Trophoblast cell (in vitro differentiated cells and primary cell): ENCODE results near the gene TREML1.
"Not testable (repeated sequence)": the region's sequence is repeated elsewhere in the genome, so short reads cannot be mapped to it uniquely, and the experiment has no call there.

Experiments
- DNase-seq, 2 donors: peaks; one replicate each; pipeline ENCODE4 v3.0.0-alpha.2; 2016
- H2AFZ ChIP-seq: 2 replicates; pipeline ENCODE4 v1.6.1; 2013; ENCODE audit warnings: low read length, moderate library complexity, mild to moderate bottlenecking; ENCODE audit not compliant: insufficient read depth, poor library complexity
- H2AK5ac ChIP-seq: 2 replicates; pipeline ENCODE4 v1.6.1; 2013; ENCODE audit warnings: mild to moderate bottlenecking, low read length
- H2BK120ac ChIP-seq: 2 replicates; pipeline ENCODE4 v1.6.1; 2013; ENCODE audit warnings: low read length, mild to moderate bottlenecking, moderate library complexity; ENCODE audit not compliant: insufficient read depth, poor library complexity
- H2BK12ac ChIP-seq: 2 replicates; pipeline ENCODE4 v1.6.1; 2013; ENCODE audit warnings: mild to moderate bottlenecking, low read length, moderate library complexity
- H2BK5ac ChIP-seq: 2 replicates; pipeline ENCODE4 v1.6.1; 2013; ENCODE audit warnings: low read length, low read depth, moderate library complexity, mild to moderate bottlenecking; ENCODE audit not compliant: poor library complexity
- H3K14ac ChIP-seq: 2 replicates; pipeline ENCODE4 v1.6.1; 2013; ENCODE audit warnings: mild to moderate bottlenecking, low read length
- H3K18ac ChIP-seq: 2 replicates; pipeline ENCODE4 v1.6.1; 2013; ENCODE audit warnings: mild to moderate bottlenecking, low read length
- H3K23ac ChIP-seq: 2 replicates; pipeline ENCODE4 v1.6.1; 2013; ENCODE audit warnings: low read length
- H3K27ac ChIP-seq: 2 replicates; pipeline ENCODE4 v1.5.1; 2013; ENCODE audit warnings: low read depth, mild to moderate bottlenecking, inconsistent platforms, low read length, moderate library complexity
- H3K27me3 ChIP-seq: 2 replicates; pipeline ENCODE4 v1.6.1; 2013; ENCODE audit warnings: inconsistent platforms, mild to moderate bottlenecking, low read length, moderate library complexity; ENCODE audit not compliant: insufficient read depth
- H3K36me3 ChIP-seq, 2 experiments: 1 replicate in 1 of 2; 2 replicates in 1 of 2; pipeline ENCODE4 v1.6.1; 2013; ENCODE audit warnings: low read length in 2 of 2, mild to moderate bottlenecking in 2 of 2, moderate library complexity in 1 of 2; ENCODE audit not compliant: insufficient read depth in 2 of 2, control insufficient read depth in 1 of 2
- H3K4ac ChIP-seq: 2 replicates; pipeline ENCODE4 v1.6.1; 2013; ENCODE audit warnings: low read depth, mild to moderate bottlenecking, low read length, moderate library complexity
- H3K4me1 ChIP-seq, 2 experiments: 1 replicate in 1 of 2; 2 replicates in 1 of 2; pipeline ENCODE4 v1.6.1; 2013; ENCODE audit warnings: low read length in 2 of 2, mild to moderate bottlenecking in 2 of 2, moderate library complexity in 1 of 2; ENCODE audit not compliant: insufficient read depth in 2 of 2, control insufficient read depth in 1 of 2
- H3K4me2 ChIP-seq: 2 replicates; pipeline ENCODE4 v1.6.1; 2013; ENCODE audit warnings: inconsistent platforms, mild to moderate bottlenecking, low read length, moderate library complexity
- H3K4me3 ChIP-seq: 2 replicates; pipeline ENCODE4 v1.5.1; 2013; ENCODE audit warnings: mild to moderate bottlenecking, low read depth, low read length, inconsistent platforms
- H3K79me1 ChIP-seq: one replicate; pipeline ENCODE4 v1.6.1; 2013; ENCODE audit warnings: low read length
- H3K79me2 ChIP-seq: 2 replicates; pipeline ENCODE4 v1.6.1; 2013; ENCODE audit warnings: low read length, mild to moderate bottlenecking; ENCODE audit not compliant: control insufficient read depth, insufficient read depth, poor library complexity
- H3K9ac ChIP-seq: 2 replicates; pipeline ENCODE4 v1.6.1; 2013; ENCODE audit warnings: mild to moderate bottlenecking, low read length
- H3K9me3 ChIP-seq: 2 replicates; pipeline ENCODE4 v1.6.1; 2013; ENCODE audit warnings: low read depth, mild to moderate bottlenecking, control low read depth, inconsistent platforms, low read length; ENCODE audit not compliant: insufficient read depth
- H4K12ac ChIP-seq: 2 replicates; pipeline ENCODE4 v1.6.1; 2013; ENCODE audit warnings: low read depth, mild to moderate bottlenecking, low read length, moderate library complexity
- H4K8ac ChIP-seq: 2 replicates; pipeline ENCODE4 v1.6.1; 2013; ENCODE audit warnings: low read depth, mild to moderate bottlenecking, low read length, moderate library complexity
- H4K91ac ChIP-seq: one replicate; pipeline ENCODE4 v1.6.1; 2013; ENCODE audit warnings: low read depth, mild to moderate bottlenecking, low read length, moderate library complexity
- WGBS: extraction: QIAGEN DNeasy Blood & Tissue Kit; methylation state at CpG from one replicate; pipeline ENCODE4 v1.1.7; 2013; ENCODE audit warnings: missing lambda C conversion rate; ENCODE audit not compliant: insufficient read length, insufficient coverage; ENCODE audit errors: extremely low coverage; 5-methylcytosine and 5-hydroxymethylcytosine counted together

The TREML1 gene

DNA sequence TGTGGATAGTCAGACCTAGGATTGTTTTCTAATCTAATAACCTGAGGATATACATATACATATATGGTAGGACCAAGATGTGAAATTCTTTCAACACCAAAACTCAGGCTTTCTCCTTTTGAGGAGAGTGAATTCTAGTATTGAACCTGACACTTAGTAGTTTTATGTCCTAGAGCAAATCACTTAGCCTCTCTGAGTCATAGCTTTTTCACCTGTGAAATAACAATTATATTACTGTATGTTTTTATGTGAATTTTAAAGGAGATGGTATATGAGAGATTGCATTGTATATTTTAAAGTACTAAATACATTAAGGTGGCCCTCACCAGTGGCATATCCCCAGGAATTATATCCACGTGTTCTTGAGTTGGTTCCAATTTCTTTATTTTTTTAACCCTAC is 34.6 kb downstream of the TREML1 start:
- Histone ChIP-seq H3K27me3 (no peaks in the 10 kb centered on the region), H3K79me1 (no peaks in the 10 kb centered on the region), H3K36me3 (no peaks in the 10 kb centered on the region), H3K27ac (no peak overlapping the region), H3K18ac (no peak overlapping the region), H3K79me2 (no peaks in the 10 kb centered on the region), H3K4me1 (no peaks in the 10 kb centered on the region), H2BK12ac (no peak overlapping the region), H4K8ac (no peak overlapping the region), H3K14ac (no peak overlapping the region), H2BK5ac (no peak overlapping the region), H2AK5ac (no peak overlapping the region), H2BK120ac (no peak overlapping the region), H3K4me2 (no peak overlapping the region), H3K23ac (no peak overlapping the region), H4K12ac (no peak overlapping the region), H3K4ac (no peak overlapping the region), H4K91ac (no peak overlapping the region), H3K9me3 (no peaks in the 10 kb centered on the region), H2AFZ (no peak overlapping the region), H3K9ac (no peak overlapping the region), H3K4me3 (no peak overlapping the region)
- DNase-seq: no peak
- no CpG with 5 or more reads among the region's 1 CpG for WGBS

DNA sequence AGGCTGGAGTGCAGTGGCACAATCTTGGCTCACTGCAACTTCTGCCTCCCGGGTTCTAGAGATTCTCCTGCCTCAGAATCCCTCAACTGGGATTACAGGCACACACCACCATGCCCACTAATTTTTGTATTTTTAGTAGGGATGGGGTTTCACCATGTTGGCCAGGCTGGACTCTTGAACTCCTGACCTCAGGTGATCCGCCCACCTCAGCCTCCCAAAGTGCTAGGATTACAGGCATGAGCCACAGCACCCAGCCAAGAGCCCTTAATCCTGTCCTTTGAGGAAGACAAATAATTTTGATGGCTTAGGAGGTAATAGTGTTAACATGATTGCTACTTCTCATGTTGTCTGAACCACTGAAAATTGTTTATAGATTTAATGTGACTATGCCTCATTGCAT is 39.1 kb downstream of the TREML1 start:
- not testable (repeated sequence) for DNase-seq, H3K79me1 ChIP-seq, H3K27ac ChIP-seq, H4K91ac ChIP-seq, H2AK5ac ChIP-seq, H3K4me1 ChIP-seq, H3K4ac ChIP-seq, H3K18ac ChIP-seq, H3K9me3 ChIP-seq, H3K79me2 ChIP-seq, H2BK120ac ChIP-seq, H2BK12ac ChIP-seq, H3K4me2 ChIP-seq, H4K8ac ChIP-seq, H2AFZ ChIP-seq, H3K4me3 ChIP-seq, H3K27me3 ChIP-seq, H3K23ac ChIP-seq, H2BK5ac ChIP-seq, H4K12ac ChIP-seq, H3K9ac ChIP-seq, H3K36me3 ChIP-seq, H3K14ac ChIP-seq
- no CpG with 5 or more reads among the region's 2 CpGs for WGBS

DNA sequence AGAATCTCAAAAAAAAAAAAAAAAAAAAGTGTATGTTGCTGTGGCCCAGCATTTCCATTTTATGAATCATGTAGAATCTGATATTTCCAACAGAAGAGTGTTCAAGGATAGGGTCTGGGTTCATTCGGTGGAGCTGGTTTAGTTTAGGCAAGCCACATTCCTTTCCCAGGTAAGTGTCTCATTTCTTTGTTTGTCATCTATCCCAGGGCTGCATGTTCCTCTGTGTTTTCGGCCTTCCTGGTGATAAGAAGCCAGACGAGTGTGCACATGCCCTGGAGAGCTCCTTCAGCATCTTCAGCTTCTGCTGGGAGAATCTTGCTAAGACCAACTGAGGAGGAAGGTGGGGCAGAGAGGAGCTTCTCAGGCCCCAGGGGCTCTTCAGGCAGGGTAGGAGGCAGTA is 43.1 kb downstream of the TREML1 start:
- peak; percentile 73 to 83 for DNase-seq
- H3K9me3 ChIP-seq: no peaks in the 10 kb centered on the region
- H4K12ac ChIP-seq: no peak overlapping the region
- no peak overlapping the region for H3K4me3 ChIP-seq
- no peak overlapping the region for H3K14ac ChIP-seq
- no peak overlapping the region for H4K91ac ChIP-seq
- H3K79me1 ChIP-seq: no peaks in the 10 kb centered on the region
- no peaks in the 10 kb centered on the region for H3K4me1 ChIP-seq
- H3K79me2 ChIP-seq: no peaks in the 10 kb centered on the region
- H3K4me2 ChIP-seq: no peak overlapping the region
- H2BK120ac ChIP-seq: no peak overlapping the region
- H3K27ac ChIP-seq: no peak overlapping the region
- no peaks in the 10 kb centered on the region for H3K36me3 ChIP-seq
- H3K27me3 ChIP-seq: no peaks in the 10 kb centered on the region
- no peak overlapping the region for H4K8ac ChIP-seq
- H2BK5ac ChIP-seq: no peak overlapping the region
- no peak overlapping the region for H2AFZ ChIP-seq
- WGBS: no CpG with 5 or more reads among the region's 3 CpGs
- no peak overlapping the region for H2BK12ac ChIP-seq
- no peak overlapping the region for H3K9ac ChIP-seq
- no peak overlapping the region for H2AK5ac ChIP-seq
- no peak overlapping the region for H3K4ac ChIP-seq
- H3K23ac ChIP-seq: no peak overlapping the region
- H3K18ac ChIP-seq: no peak overlapping the region

DNA sequence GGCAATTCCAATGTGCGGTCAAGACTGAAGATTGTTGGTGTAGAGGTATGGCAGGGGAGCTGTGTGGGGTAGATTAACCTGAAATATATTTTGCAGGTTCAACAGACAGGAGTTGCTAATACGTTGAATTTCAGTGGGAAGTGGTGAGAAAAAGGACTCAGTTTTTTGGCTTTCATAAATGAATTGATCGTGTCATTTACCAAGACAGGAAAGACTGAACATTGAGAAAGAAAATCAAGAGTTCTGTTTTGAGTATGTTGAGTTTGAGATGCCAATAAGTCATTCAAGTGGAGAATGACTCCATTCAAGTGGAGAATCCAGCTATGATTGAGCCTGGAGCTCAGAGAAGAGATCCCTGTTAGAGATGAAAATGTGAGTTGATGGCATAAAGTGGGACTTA is 50.3 kb downstream of the TREML1 start:
- Histone ChIP-seq H3K23ac (no peak overlapping the region), H4K12ac (no peak overlapping the region), H2BK5ac (no peak overlapping the region), H3K9me3 (no peaks in the 10 kb centered on the region), H3K27me3 (no peaks in the 10 kb centered on the region), H3K79me2 (no peaks in the 10 kb centered on the region), H2AK5ac (no peak overlapping the region), H3K9ac (no peak overlapping the region), H4K91ac (no peak overlapping the region), H3K4ac (no peak overlapping the region), H3K79me1 (no peaks in the 10 kb centered on the region), H3K14ac (no peak overlapping the region), H3K36me3 (peaks cover 5 to 14% of the 10 kb centered on the region in 2 experiments), H3K4me3 (no peak overlapping the region), H2BK120ac (no peak overlapping the region), H3K4me1 (no peaks in the 10 kb centered on the region), H2AFZ (no peak overlapping the region), H3K4me2 (no peak overlapping the region), H2BK12ac (no peak overlapping the region), H3K18ac (no peak overlapping the region), H3K27ac (no peak overlapping the region), H4K8ac (no peak overlapping the region)
- no CpG with 5 or more reads among the region's 3 CpGs for WGBS
- DNase-seq: no peak
